ENCODE data around the gene PBX4.
"Not testable (repeated sequence)": the region's sequence is repeated elsewhere in the genome, so short reads cannot be mapped to it uniquely, and the experiment has no call there.

Gene PBX4

DNA sequence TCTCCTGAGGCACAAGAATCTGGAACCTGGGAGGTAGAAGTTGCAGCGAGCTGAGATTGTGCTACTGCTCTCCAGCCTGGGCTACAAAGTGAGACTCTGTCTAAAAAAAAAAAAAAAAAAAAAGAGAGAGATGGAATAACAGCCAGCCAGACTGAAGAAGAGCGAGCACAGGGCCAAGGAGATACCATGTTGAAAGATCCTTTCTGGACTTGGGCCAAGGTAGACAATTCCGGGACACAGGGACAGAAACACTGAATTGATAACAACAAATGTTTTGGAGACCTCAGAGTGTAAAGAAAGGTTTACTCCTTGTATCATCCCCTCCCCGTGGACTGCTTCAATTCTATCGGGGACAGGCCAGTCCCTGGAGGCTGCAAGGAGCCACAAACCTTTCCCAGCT, 4.9 kb upstream of the PBX4 start:
- TF ChIP-seq CTCF (conservative IDR thresholded peaks at IDR 0.05): no peak
- no peak overlapping the region for H3K27ac ChIP-seq

GRCh38 chr19:19619849-19620210, 1.3 kb upstream of the PBX4 start:
- no peak for TF ChIP-seq CTCF (conservative IDR thresholded peaks at IDR 0.05)
- H3K27ac ChIP-seq: no peak overlapping the region

GRCh38 chr19:19619181-19619848, 828 bp upstream of the PBX4 start:
- no peak overlapping the region for H3K27ac ChIP-seq
- no peak for TF ChIP-seq CTCF (conservative IDR thresholded peaks at IDR 0.05)

DNA sequence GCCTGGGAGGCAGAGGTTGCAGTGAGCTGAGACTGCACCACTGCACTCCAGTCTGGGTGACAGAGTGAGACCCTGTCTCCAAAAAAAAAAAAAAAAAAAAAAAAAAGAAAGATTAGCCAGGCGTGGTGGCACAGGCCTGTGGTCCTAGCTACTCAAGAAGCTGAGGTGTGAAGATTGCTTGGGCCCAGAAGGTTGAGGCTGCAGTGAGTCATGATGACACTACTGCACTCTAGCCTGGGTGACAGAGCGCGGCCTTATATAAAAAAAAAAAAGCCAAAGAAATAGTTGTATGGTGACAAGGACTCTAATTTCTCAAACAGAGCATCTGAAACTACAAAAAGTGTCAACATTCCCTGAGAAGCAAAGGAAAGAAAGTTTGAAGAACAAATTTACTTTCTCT, 3.4 kb downstream of the PBX4 start:
- no peak for TF ChIP-seq CTCF (conservative IDR thresholded peaks at IDR 0.05)
- H3K27ac ChIP-seq: no peak overlapping the region

GRCh38 chr19:19613506-19613905, 5.0 kb downstream of the PBX4 start:
- no peak overlapping the region for H3K27ac ChIP-seq
- no peak for TF ChIP-seq CTCF (conservative IDR thresholded peaks at IDR 0.05)

DNA sequence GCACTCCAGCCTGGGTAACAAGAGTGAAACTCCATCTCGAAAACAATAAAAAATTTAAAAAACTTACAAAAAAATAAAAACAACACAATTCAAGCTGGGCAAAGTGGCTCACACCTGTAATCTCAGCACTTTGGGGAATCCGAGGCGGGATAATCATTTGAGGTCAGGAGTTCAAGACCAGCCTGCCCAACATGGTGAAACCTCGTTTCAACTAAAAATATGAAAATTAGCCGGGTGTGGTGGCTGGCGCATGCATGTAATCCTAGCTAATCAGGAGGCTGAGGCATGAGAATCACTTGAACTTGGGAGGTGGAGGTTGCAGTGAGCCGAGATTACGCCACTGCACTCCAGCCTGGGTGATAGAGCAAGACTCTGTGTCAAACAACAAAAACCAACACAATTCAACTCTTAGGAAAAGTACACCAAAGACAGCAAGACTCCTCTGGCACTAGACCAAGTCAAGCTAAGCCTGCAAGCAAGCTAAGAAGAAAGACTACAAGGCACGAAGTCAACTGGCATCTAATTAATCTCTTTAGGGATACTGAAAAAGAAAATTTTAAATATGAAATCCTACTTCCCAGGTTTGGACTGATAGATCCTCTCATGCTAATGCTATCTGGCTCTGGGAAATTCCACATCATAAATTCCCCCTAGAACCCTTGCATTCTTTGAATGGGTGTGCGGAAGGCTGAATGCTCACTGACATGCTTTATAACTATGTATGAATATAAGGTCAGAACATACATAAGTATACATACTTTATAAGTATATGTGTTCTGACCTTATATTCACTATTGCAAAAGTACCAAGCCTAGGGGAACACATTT, 7.9 kb downstream of the PBX4 start:
- TF ChIP-seq CTCF (conservative IDR thresholded peaks at IDR 0.05): no peak
- no peak overlapping the region for H3K27ac ChIP-seq

- H3K27ac ChIP-seq: not testable (repeated sequence)
Measured at GRCh38 chr19:19606686-19607085, 11.8 kb downstream of the PBX4 start.

GRCh38 chr19:19606021-19606420, 12.5 kb downstream of the PBX4 start:
- TF ChIP-seq CTCF (conservative IDR thresholded peaks at IDR 0.05): no peak
- no peak overlapping the region for H3K27ac ChIP-seq

All from VCaP (cell line).